ENCODE measurements around the gene SECISBP2L. TPM values are rescaled to one million over a fixed set of nuclear protein-coding genes. Genes with fewer than 3 reads are reported as not detected.
"Not testable (repeated sequence)": the region's sequence is repeated elsewhere in the genome, so short reads cannot be mapped to it uniquely, and the experiment has no call there.

SECISBP2L gene
- 10 to 100 TPM; 34.8 to 38.6 TPM for total RNA-seq

GRCh38 chr15:49046220-49047102 lies at the start of gene SECISBP2L:
SECISBP2L (minus strand) TSS chr15:49046446; CDS start chr15:49046299, 147 bp downstream.
- POLR2A ChIA-PET, result interaction anchor here (0.6 to 2.2 kb wide), 7 partner anchors 81 to 591 kb away, joined by 3 to 8 read pairs (median 4); partner anchors contain the start of genes CEP152, COPS2, EID1 and GALK2
- Mint-ChIP-seq H3K36me3 (no peaks in the 10 kb centered on the region), H3K4me3 (peak within 1 kb of the TSS; percentile 84), H3K4me1 (peaks cover 14% of the 10 kb centered on the region), H3K27me3 (no peaks in the 10 kb centered on the region), H3K9me3 (no peaks in the 10 kb centered on the region), H3K27ac (peak within 1 kb of the TSS; percentile 88)
- ATAC-seq (ENCODE audit: low read depth), result peak; percentile 94
- peak; percentile 90 for DNase-seq

GRCh38 chr15:49094923-49095322 lies 48.7 kb upstream of the SECISBP2L start:
- POLR2A ChIA-PET, result no interaction called here
- H3K27me3 Mint-ChIP-seq, result no peaks in the 10 kb centered on the region
- H3K27ac Mint-ChIP-seq, result no peak overlapping the region
- H3K4me3 Mint-ChIP-seq, result no peak overlapping the region
- H3K36me3 Mint-ChIP-seq, result peaks cover 11% of the 10 kb centered on the region
- no peaks in the 10 kb centered on the region for H3K4me1 Mint-ChIP-seq
- no peak for ATAC-seq (ENCODE audit: low read depth)
- no peak for DNase-seq
- H3K9me3 Mint-ChIP-seq, result peaks cover 1% of the 10 kb centered on the region

- Mint-ChIP-seq H3K36me3 (peaks cover 8% of the 10 kb centered on the region), H3K27ac (peak overlapping the region; percentile 22), H3K27me3 (no peaks in the 10 kb centered on the region), H3K4me1 (no peaks in the 10 kb centered on the region), H3K4me3 (no peak overlapping the region), H3K9me3 (no peaks in the 10 kb centered on the region)
- no peak for DNase-seq
- no peak for ATAC-seq (ENCODE audit: low read depth)
- POLR2A ChIA-PET, result no interaction called here
Measured at GRCh38 chr15:49093252-49094105, 47.2 kb upstream of the SECISBP2L start.

- Mint-ChIP-seq H3K27me3 (peaks cover 10% of the 10 kb centered on the region), H3K27ac (no peak overlapping the region), H3K4me3 (no peak overlapping the region), H3K9me3 (no peaks in the 10 kb centered on the region), H3K36me3 (no peaks in the 10 kb centered on the region), H3K4me1 (no peaks in the 10 kb centered on the region)
- DNase-seq (no peak), ATAC-seq (ENCODE audit: low read depth) (no peak)
- POLR2A ChIA-PET, result no interaction called here
Measured at GRCh38 chr15:49088996-49089395, 42.8 kb upstream of the SECISBP2L start.

GRCh38 chr15:49085696-49086459 lies 39.6 kb upstream of the SECISBP2L start:
- Mint-ChIP-seq H3K27ac (no peak overlapping the region), H3K4me1 (no peaks in the 10 kb centered on the region), H3K36me3 (no peaks in the 10 kb centered on the region), H3K9me3 (no peaks in the 10 kb centered on the region), H3K4me3 (no peak overlapping the region), H3K27me3 (peaks cover 12% of the 10 kb centered on the region)
- POLR2A ChIA-PET, result no interaction called here
- DNase-seq (no peak), ATAC-seq (ENCODE audit: low read depth) (no peak)

- Mint-ChIP-seq H3K27ac (no peak overlapping the region), H3K9me3 (no peaks in the 10 kb centered on the region), H3K4me3 (no peak overlapping the region), H3K27me3 (peaks cover 15% of the 10 kb centered on the region), H3K4me1 (no peaks in the 10 kb centered on the region), H3K36me3 (no peaks in the 10 kb centered on the region)
- POLR2A ChIA-PET, result no interaction called here
- DNase-seq, result no peak
- no peak for ATAC-seq (ENCODE audit: low read depth)
Measured at GRCh38 chr15:49084285-49084570, 38.0 kb upstream of the SECISBP2L start.

- POLR2A ChIA-PET, result no interaction called here
- Mint-ChIP-seq H3K4me1 (no peaks in the 10 kb centered on the region), H3K9me3 (no peaks in the 10 kb centered on the region), H3K36me3 (no peaks in the 10 kb centered on the region), H3K4me3 (no peak overlapping the region), H3K27ac (no peak overlapping the region), H3K27me3 (peaks cover 15% of the 10 kb centered on the region)
- ATAC-seq (ENCODE audit: low read depth), result no peak
- DNase-seq, result no peak
Measured at GRCh38 chr15:49083401-49084284, 37.4 kb upstream of the SECISBP2L start.

GRCh38 chr15:49082960-49083359 lies 36.7 kb upstream of the SECISBP2L start:
- H3K27me3 Mint-ChIP-seq, result peaks cover 15% of the 10 kb centered on the region
- ATAC-seq (ENCODE audit: low read depth) (no peak), DNase-seq (no peak)
- H3K27ac Mint-ChIP-seq, result no peak overlapping the region
- no peaks in the 10 kb centered on the region for H3K36me3 Mint-ChIP-seq
- POLR2A ChIA-PET, result no interaction called here
- H3K9me3 Mint-ChIP-seq, result no peaks in the 10 kb centered on the region
- no peak overlapping the region for H3K4me3 Mint-ChIP-seq
- H3K4me1 Mint-ChIP-seq, result no peaks in the 10 kb centered on the region

- no peaks in the 10 kb centered on the region for H3K9me3 Mint-ChIP-seq
- H3K36me3 Mint-ChIP-seq, result no peaks in the 10 kb centered on the region
- H3K4me3 Mint-ChIP-seq, result no peak overlapping the region
- POLR2A ChIA-PET, result no interaction called here
- DNase-seq, result no peak
- no peaks in the 10 kb centered on the region for H3K4me1 Mint-ChIP-seq
- peaks cover 12% of the 10 kb centered on the region for H3K27me3 Mint-ChIP-seq
- ATAC-seq (ENCODE audit: low read depth), result no peak
- no peak overlapping the region for H3K27ac Mint-ChIP-seq
Measured at GRCh38 chr15:49079340-49080039, 33.2 kb upstream of the SECISBP2L start.

- no peaks in the 10 kb centered on the region for H3K4me1 Mint-ChIP-seq
- peaks cover 2% of the 10 kb centered on the region for H3K9me3 Mint-ChIP-seq
- no peak for DNase-seq
- H3K36me3 Mint-ChIP-seq, result no peaks in the 10 kb centered on the region
- no peak overlapping the region for H3K4me3 Mint-ChIP-seq
- POLR2A ChIA-PET, result no interaction called here
- ATAC-seq (ENCODE audit: low read depth), result no peak
- H3K27ac Mint-ChIP-seq, result no peak overlapping the region
- peaks cover 28% of the 10 kb centered on the region for H3K27me3 Mint-ChIP-seq
Measured at GRCh38 chr15:49075881-49076280, 29.6 kb upstream of the SECISBP2L start.

GRCh38 chr15:49074589-49075287 lies 28.5 kb upstream of the SECISBP2L start:
- H3K9me3 Mint-ChIP-seq; H3K4me1 Mint-ChIP-seq; DNase-seq; POLR2A ChIA-PET; ATAC-seq (ENCODE audit: low read depth); H3K36me3 Mint-ChIP-seq; H3K4me3 Mint-ChIP-seq; H3K27ac Mint-ChIP-seq: not testable (repeated sequence)
- H3K27me3 Mint-ChIP-seq, result peaks cover 35% of the 10 kb centered on the region

GRCh38 chr15:49066372-49066771 lies 20.1 kb upstream of the SECISBP2L start:
- ATAC-seq (ENCODE audit: low read depth), result no peak
- Mint-ChIP-seq H3K4me3 (no peak overlapping the region), H3K36me3 (no peaks in the 10 kb centered on the region)

More at GRCh38 chr15:49066372-49066771, 20.1 kb upstream of the SECISBP2L start:
- POLR2A ChIA-PET, result no interaction called here
- Mint-ChIP-seq H3K27ac (no peak overlapping the region), H3K9me3 (no peaks in the 10 kb centered on the region), H3K4me1 (no peaks in the 10 kb centered on the region), H3K27me3 (peaks cover 16% of the 10 kb centered on the region)
- no peak for DNase-seq
